Esophagus muscularis mucosa (tissue), 4 donors: ENCODE measurements around the gene VWA5B2. TPM values are rescaled to one million over a fixed set of nuclear protein-coding genes. Genes with fewer than 3 reads are reported as not detected.
"Not testable (repeated sequence)": the region's sequence is repeated elsewhere in the genome, so short reads cannot be mapped to it uniquely, and the experiment has no call there.

Experiments used
- DNase-seq: peaks from one replicate; pipeline ENCODE4 v3.0.0-alpha.2; 2017; ENCODE audit errors: extremely low spot score
- H3K27ac ChIP-seq, 4 donors: fragments of 200-600 bp; sonication (generic); replicated peaks in 1 of 4; 1 replicate in 3 of 4; 2 replicates in 1 of 4; pipeline ENCODE4 v1.5.1; 2016 to 2019; ENCODE audit warnings: mild to moderate bottlenecking in 1 of 4
- H3K27me3 ChIP-seq, 4 donors: fragments of 200-600 bp; sonication (generic); one replicate each; pipeline versions ENCODE4 v1.5.1 to v1.6.0; 2016 to 2019
- H3K36me3 ChIP-seq, 4 donors: fragments of 200-600 bp; sonication (generic); one replicate each; pipeline ENCODE4 v1.5.1; 2016 to 2019
- H3K4me1 ChIP-seq, 4 donors: fragments of 200-600 bp; sonication (generic); one replicate each; pipeline ENCODE4 v1.5.1; 2016 to 2019
- H3K4me3 ChIP-seq, 4 donors: fragments of 200-600 bp; sonication (generic); 1 replicate in 2 of 4; 2 replicates in 2 of 4; pipeline ENCODE4 v1.5.1; 2016 to 2019; ENCODE audit warnings: mild to moderate bottlenecking in 4 of 4, moderate library complexity in 1 of 4
- H3K9me3 ChIP-seq, 4 donors: fragments of 200-600 bp; sonication (generic); 1 replicate in 3 of 4; 2 replicates in 1 of 4; pipeline ENCODE4 v1.5.1; 2016 to 2019
- EP300 ChIP-seq: sonication (generic); formaldehyde crosslinking; IDR thresholded peaks from one replicate; pipeline ENCODE4 v1.6.1; 2017; ENCODE audit warnings: antibody characterized with exemption
- POLR2A ChIP-seq: fragments of 450-650 bp; IDR thresholded peaks from one replicate; pipeline ENCODE4 v1.6.1; 2017; ENCODE audit warnings: antibody characterized with exemption, moderate library complexity, mild to moderate bottlenecking, low read depth
- POLR2AphosphoS5 ChIP-seq, 2 donors: sonication (generic); formaldehyde crosslinking; IDR thresholded peaks; one replicate each; pipeline ENCODE4 v1.6.1; 2017; ENCODE audit warnings: antibody characterized with exemption in 2 of 2
- WGBS: methylation state at CpG from one replicate; pipeline ENCODE4 v1.1.5; 2018; 5-methylcytosine and 5-hydroxymethylcytosine counted together
- intact Hi-C: fragments of 100-400 bp; cut with DNase I; formaldehyde crosslinking; loops from one replicate; pipeline ENCODE4 v1.15.1; 2023
- total RNA-seq, 4 donors: library from RNA; depleted of rRNA; stranded (reverse); fragments of >200 nt; gene quantifications; one replicate each; pipeline versions ENCODE4 v1.1.0 to v1.2.1, GENCODE V29; 2016
- TF ChIP-seq, protein P1 (sequence below), 3 experiments: fragments of 200-600 bp in 2 of 3; fragments of 450-650 bp in 1 of 3; sonication (generic) in 2 of 3; IDR thresholded peaks; one replicate each; pipeline ENCODE4 v1.5.1; 2017 to 2019; ENCODE audit warnings: antibody characterized with exemption in 3 of 3, mild to moderate bottlenecking in 2 of 3, moderate library complexity in 1 of 3

The VWA5B2 gene
- total RNA-seq, 4 donors from 2014 or later = 0.17 to 0.33 (median 0.32) TPM; not detected in 1

DNA sequence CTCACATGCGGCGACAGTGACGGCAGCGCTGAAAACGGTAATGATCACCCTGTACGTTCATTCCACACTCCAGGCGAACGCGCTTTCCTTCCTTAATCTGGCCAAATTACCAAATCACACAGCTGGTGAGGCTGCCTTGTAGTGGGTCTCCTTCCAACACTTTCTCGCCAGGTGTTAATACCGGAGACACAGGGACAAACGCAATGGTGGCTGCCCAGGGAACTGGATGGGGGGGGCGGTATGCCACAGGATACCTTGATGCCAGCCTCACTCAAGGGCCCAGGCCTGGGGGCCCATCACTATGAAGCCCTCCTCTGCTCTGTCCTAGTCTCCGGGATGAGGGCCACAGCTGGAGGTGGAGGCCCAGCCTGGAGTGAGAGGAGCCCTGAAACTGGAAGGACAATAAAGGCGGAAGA, 33.4 kb downstream of the VWA5B2 start:
- DNase-seq = no peak
- peak overlapping the region in 1 of 4 donors; percentile 49 for H3K4me3 ChIP-seq
- peaks cover 27 to 38% (median 35%) of the 10 kb centered on the region in 4 donors for H3K4me1 ChIP-seq
- WGBS = 32% methylated on average over 8 of the region's 15 CpGs
- H3K36me3 ChIP-seq = peaks cover 0 to 8% (median 0%) of the 10 kb centered on the region in 4 donors
- TF ChIP-seq POLR2A = no peak
- TF ChIP-seq, protein P1, sequence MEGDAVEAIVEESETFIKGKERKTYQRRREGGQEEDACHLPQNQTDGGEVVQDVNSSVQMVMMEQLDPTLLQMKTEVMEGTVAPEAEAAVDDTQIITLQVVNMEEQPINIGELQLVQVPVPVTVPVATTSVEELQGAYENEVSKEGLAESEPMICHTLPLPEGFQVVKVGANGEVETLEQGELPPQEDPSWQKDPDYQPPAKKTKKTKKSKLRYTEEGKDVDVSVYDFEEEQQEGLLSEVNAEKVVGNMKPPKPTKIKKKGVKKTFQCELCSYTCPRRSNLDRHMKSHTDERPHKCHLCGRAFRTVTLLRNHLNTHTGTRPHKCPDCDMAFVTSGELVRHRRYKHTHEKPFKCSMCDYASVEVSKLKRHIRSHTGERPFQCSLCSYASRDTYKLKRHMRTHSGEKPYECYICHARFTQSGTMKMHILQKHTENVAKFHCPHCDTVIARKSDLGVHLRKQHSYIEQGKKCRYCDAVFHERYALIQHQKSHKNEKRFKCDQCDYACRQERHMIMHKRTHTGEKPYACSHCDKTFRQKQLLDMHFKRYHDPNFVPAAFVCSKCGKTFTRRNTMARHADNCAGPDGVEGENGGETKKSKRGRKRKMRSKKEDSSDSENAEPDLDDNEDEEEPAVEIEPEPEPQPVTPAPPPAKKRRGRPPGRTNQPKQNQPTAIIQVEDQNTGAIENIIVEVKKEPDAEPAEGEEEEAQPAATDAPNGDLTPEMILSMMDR (IDR thresholded peaks at IDR 0.05) = no peak
- TF ChIP-seq EP300 = no peak
- no peak for TF ChIP-seq POLR2AphosphoS5 (IDR thresholded peaks at IDR 0.05)
- peaks cover 11 to 89% (median 48%) of the 10 kb centered on the region in 4 donors for H3K27me3 ChIP-seq
- no peak overlapping the region for H3K27ac ChIP-seq
- no peaks in the 10 kb centered on the region for H3K9me3 ChIP-seq
- intact Hi-C loops = no loop called here

DNA sequence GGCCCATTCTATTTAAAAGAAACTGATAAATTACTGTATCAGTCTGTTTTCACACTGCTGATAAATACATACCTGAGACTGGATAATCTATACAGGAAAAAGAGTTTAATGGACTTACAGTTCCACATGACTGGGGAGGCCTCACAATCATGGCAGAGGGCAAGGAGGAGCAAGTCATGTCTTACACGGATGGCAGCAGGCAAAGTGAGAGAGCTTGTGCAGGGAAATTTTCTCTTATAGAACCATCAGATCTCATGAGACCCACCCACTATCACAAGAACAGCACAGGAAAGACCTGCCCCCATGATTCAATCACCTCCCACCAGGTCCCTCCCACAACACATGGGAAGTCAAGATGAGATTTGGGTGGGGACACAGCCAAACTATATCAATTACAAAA, 37.9 kb downstream of the VWA5B2 start:
- H3K27ac ChIP-seq, DNase-seq, H3K4me1 ChIP-seq, H3K4me3 ChIP-seq, H3K36me3 ChIP-seq, intact Hi-C loops, H3K9me3 ChIP-seq: not testable (repeated sequence)
- H3K27me3 ChIP-seq = peaks cover 0 to 63% (median 15%) of the 10 kb centered on the region in 4 donors
- WGBS = 100% methylated on average over 1 of the region's 1 CpG

DNA sequence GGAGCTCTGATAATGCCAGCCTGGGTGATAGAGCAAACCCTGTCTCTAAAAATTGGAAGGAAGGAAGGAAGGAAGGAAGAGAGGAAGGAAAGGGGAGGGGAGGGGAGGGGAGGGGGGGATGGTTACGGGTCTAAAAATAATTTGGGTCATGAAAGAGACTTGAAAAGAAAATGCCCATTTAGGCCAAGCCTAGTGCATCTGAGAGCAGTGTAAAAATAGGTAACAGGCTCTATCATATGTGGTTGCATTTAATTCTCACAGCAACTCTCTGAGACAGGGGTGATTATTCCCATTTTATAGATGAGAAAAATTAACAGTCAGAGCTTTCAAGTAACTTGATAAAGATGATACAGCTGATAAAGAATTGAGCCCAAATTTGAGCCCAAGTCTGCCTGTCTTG, 42.9 kb downstream of the VWA5B2 start:
- peaks cover 0 to 60% (median 16%) of the 10 kb centered on the region in 4 donors for H3K27me3 ChIP-seq

GRCh38 chr3:184275381-184275701, 46.0 kb downstream of the VWA5B2 start:
- Histone ChIP-seq H3K36me3 (no peaks in the 10 kb centered on the region), H3K4me1 (peaks cover 0 to 10% (median 7%) of the 10 kb centered on the region in 4 donors), H3K9me3 (no peaks in the 10 kb centered on the region), H3K4me3 (no peak overlapping the region), H3K27ac (no peak overlapping the region), H3K27me3 (peaks cover 0 to 64% (median 16%) of the 10 kb centered on the region in 4 donors)
- TF ChIP-seq, protein P1 (IDR thresholded peaks at IDR 0.05) = no peak
- no peak for TF ChIP-seq POLR2AphosphoS5 (IDR thresholded peaks at IDR 0.05)
- TF ChIP-seq POLR2A = no peak
- no peak for TF ChIP-seq EP300
- DNase-seq = no peak
- 70% methylated on average over 11 of the region's 12 CpGs for WGBS
- intact Hi-C loops = no loop called here

More for the DNA sequence above, 42.9 kb downstream of the VWA5B2 start:
- Histone ChIP-seq H3K27ac (no peak overlapping the region), H3K4me3 (no peak overlapping the region), H3K36me3 (no peaks in the 10 kb centered on the region), H3K9me3 (no peaks in the 10 kb centered on the region), H3K4me1 (peaks cover 0 to 10% (median 7%) of the 10 kb centered on the region in 4 donors)
- 55% methylated on average over 1 of the region's 1 CpG for WGBS
- intact Hi-C loops = no loop called here
- DNase-seq = no peak
- no peak for TF ChIP-seq EP300
- TF ChIP-seq, protein P1 (IDR thresholded peaks at IDR 0.05) = no peak
- TF ChIP-seq POLR2AphosphoS5 (IDR thresholded peaks at IDR 0.05) = no peak
- TF ChIP-seq POLR2A = no peak

DNA sequence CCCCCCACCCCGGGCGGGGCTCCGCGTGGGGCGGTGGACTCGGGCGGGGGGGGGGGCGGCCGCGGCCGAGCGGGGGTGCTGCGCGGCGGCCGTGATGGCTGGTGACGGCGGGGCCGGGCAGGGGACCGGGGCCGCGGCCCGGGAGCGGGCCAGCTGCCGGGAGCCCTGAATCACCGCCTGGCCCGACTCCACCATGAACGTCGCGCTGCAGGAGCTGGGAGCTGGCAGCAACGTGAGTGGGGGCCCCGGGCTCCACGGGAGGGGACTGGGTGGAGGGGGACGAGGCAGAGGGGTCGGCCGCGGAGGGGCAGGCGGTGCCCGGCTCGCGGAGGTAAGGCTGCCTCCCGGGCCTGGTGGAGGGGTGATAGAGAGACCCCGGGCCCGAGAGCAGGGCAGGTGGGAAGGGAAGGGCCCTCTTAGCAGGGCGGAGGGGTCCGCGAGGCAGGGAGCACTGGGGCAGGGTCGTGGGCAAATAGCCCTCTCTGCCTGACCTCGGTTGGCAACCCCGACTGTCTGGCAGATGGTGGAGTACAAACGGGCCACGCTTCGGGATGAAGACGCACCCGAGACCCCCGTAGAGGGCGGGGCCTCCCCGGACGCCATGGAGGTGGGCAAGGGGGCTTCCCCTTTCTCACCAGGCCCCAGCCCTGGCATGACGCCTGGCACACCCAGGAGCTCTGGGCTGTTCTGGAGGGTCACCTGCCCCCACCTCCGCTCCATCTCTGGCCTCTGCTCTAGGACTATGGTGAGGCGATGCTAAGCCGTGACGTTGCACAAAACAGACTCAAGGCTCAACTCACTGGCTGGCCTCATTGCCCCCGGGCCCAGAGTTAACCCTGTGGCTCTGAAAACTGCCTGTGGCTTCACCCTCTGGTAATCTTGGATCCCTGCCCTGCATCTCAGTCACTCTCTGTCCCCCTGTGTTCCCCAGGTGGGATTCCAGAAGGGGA, 46.9 kb downstream of the VWA5B2 start, which contains the start of gene ECE2:
Gene ECE2, plus strand, starts transcription at position 62 of the 950 bp plus-strand sequence. Its CDS starts 132 bp downstream, at position 194.
- peak within 1 kb of the TSS in 2 of 4 donors; percentile 16 to 42 for H3K4me3 ChIP-seq
- H3K36me3 ChIP-seq = no peaks in the 10 kb centered on the region
- TF ChIP-seq, protein P1 (IDR thresholded peaks at IDR 0.05) = no peak
- no peaks in the 10 kb centered on the region for H3K9me3 ChIP-seq
- DNase-seq = no peak
- 30% methylated on average over 14 of the region's 65 CpGs for WGBS
- H3K27ac ChIP-seq = no peak within 1 kb of the TSS
- intact Hi-C loops = no loop called here
- peaks cover 0 to 55% (median 16%) of the 10 kb centered on the region in 4 donors for H3K27me3 ChIP-seq
- H3K4me1 ChIP-seq = peaks cover 0 to 10% (median 7%) of the 10 kb centered on the region in 4 donors
